K562 (cell line): Measurements from ENCODE around the gene NKAIN4. TPM values are rescaled to one million over a fixed set of nuclear protein-coding genes. Genes with fewer than 3 reads are reported as not detected.

Experiments used
- FIP1L1 ChIP-seq: fragments of 200-400 bp; formaldehyde crosslinking; IDR thresholded peaks from 2 replicates; pipeline ENCODE4 v1.6.1; 2018; ENCODE audit warnings: mild to moderate bottlenecking, low read depth, low read length; ENCODE audit not compliant: poor library complexity, severe bottlenecking
- FOS ChIP-seq: IDR thresholded peaks from 3 replicates; pipeline ENCODE4 v1.6.1; 2011; ENCODE audit not compliant: insufficient read length; ENCODE audit errors: extremely low read depth
- ZBTB33 ChIP-seq: sonication (generic); formaldehyde crosslinking; IDR thresholded peaks from 2 replicates; pipeline ENCODE4 v1.8.1; 2023; ENCODE audit warnings: mild to moderate bottlenecking, missing genetic modification reagents
- ZNF24 ChIP-seq: fragments of 450-650 bp; IDR thresholded peaks from 2 replicates; pipeline ENCODE4 v1.6.1; 2016
- polyA plus RNA-seq, 8 experiments: library from polyadenylated mRNA; depleted of rRNA in 4 of 8; stranded (reverse) in 5 of 8; unstranded in 3 of 8; fragments of >200 nt; fragmentation: Nextera tagmentation in 2 of 8; fragmentation: Illumina TruSeq in 1 of 8; extraction: Ambion mirVana in 2 of 8; extraction: Trizol in 1 of 8; gene quantifications; 2 replicates each; pipeline versions ENCODE4 v1.2.1 to v1.2.3, GENCODE V29; 2011 to 2014; ENCODE audit warnings: inconsistent platforms in 1 of 8, missing spikeins in 1 of 8
- total RNA-seq, 7 experiments: library from RNA; depleted of rRNA in 6 of 7; stranded (reverse); fragments of >200 nt in 6 of 7; fragmentation: Illumina TruSeq in 2 of 7; extraction: Trizol in 2 of 7; gene quantifications; 2 replicates each; pipeline versions ENCODE4 v1.2.1 to v1.2.3, GENCODE V29; 2011 to 2021; ENCODE audit warnings: low replicate concordance in 1 of 7
- TF ChIP-seq, protein P1 (sequence below): fragments of 450-650 bp; formaldehyde crosslinking; IDR thresholded peaks from 2 replicates; pipeline ENCODE4 v1.4.0; 2020; ENCODE audit warnings: mild to moderate bottlenecking, mixed read lengths
- TF ChIP-seq, protein P2 (sequence below): sonication (generic); formaldehyde crosslinking; IDR thresholded peaks from 2 replicates; pipeline ENCODE4 v1.5.0; 2020; ENCODE audit warnings: missing genetic modification reagents

NKAIN4 gene
- total and polyA plus RNA-seq, 9 of the 15 experiments (the other 6 are each of a cell fraction or from before 2014, with no cell fraction given), result not detected

GRCh38 chr20:63246490-63247288 lies 7.6 kb downstream of the NKAIN4 start (continued):
- TF ChIP-seq ZBTB33 (CRISPR knock-in tag), result no peak
- no peak for TF ChIP-seq FOS
- TF ChIP-seq, protein P1, sequence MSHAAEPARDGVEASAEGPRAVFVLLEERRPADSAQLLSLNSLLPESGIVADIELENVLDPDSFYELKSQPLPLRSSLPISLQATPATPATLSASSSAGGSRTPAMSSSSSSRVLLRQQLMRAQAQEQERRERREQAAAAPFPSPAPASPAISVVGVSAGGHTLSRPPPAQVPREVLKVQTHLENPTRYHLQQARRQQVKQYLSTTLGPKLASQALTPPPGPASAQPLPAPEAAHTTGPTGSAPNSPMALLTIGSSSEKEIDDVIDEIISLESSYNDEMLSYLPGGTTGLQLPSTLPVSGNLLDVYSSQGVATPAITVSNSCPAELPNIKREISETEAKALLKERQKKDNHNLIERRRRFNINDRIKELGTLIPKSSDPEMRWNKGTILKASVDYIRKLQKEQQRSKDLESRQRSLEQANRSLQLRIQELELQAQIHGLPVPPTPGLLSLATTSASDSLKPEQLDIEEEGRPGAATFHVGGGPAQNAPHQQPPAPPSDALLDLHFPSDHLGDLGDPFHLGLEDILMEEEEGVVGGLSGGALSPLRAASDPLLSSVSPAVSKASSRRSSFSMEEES (CRISPR knock-in tag), result peak; percentile 65
- TF ChIP-seq, protein P2, sequence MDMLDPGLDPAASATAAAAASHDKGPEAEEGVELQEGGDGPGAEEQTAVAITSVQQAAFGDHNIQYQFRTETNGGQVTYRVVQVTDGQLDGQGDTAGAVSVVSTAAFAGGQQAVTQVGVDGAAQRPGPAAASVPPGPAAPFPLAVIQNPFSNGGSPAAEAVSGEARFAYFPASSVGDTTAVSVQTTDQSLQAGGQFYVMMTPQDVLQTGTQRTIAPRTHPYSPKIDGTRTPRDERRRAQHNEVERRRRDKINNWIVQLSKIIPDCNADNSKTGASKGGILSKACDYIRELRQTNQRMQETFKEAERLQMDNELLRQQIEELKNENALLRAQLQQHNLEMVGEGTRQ, result peak; percentile 76
- no peak for TF ChIP-seq ZNF24
- no peak for TF ChIP-seq FIP1L1
